ENCODE data around the gene CDT1. TPM values are rescaled to one million over a fixed set of nuclear protein-coding genes. Genes with fewer than 3 reads are reported as not detected.

CDT1 gene
- 1 to 10 TPM in 2 of 4 donors, under 1 TPM in 1, not detected in 1; 0.44 to 1.5 (median 1.4) TPM for total RNA-seq

- peak; percentile 53 to 67 for DNase-seq (ENCODE audit: low spot score in 2 of 2)
- TF ChIP-seq POLR2A (IDR thresholded peaks at IDR 0.05) (peak; percentile 77 to 85), EP300 (IDR thresholded peaks at IDR 0.05) (peak in 1 of 2 donors; percentile 67), CTCF (IDR thresholded peaks at IDR 0.05) (peak in 1 of 5 experiments; percentile 40)
- H3K4me1 ChIP-seq = peaks cover 0 to 30% (median 14%) of the 10 kb centered on the region in 4 donors
- H3K9me3 ChIP-seq = no peaks in the 10 kb centered on the region
- H3K4me3 ChIP-seq = peak within 1 kb of the TSS; percentile 68 to 72 (median 72)
- WGBS, 2 donors = 0 to 1% methylated on average over 26 to 54 of the region's 98 CpGs
- no peaks in the 10 kb centered on the region for H3K27me3 ChIP-seq
- peak within 1 kb of the TSS; percentile 75 to 85 (median 80) for H3K27ac ChIP-seq
- peaks cover 0 to 24% (median 0%) of the 10 kb centered on the region in 3 donors for H3K36me3 ChIP-seq
Observed at GRCh38 chr16:88803264-88803987, at the start of gene CDT1. CDT1 (plus strand) TSS chr16:88803789; CDS start chr16:88803832, 43 bp downstream.

- Histone ChIP-seq H3K27me3 (no peaks in the 10 kb centered on the region), H3K4me3 (no peak overlapping the region), H3K36me3 (peaks cover 0 to 29% (median 0%) of the 10 kb centered on the region in 3 donors), H3K9me3 (peaks cover 0 to 6% (median 0%) of the 10 kb centered on the region in 4 donors), H3K27ac (peak overlapping the region in 1 of 4 donors; percentile 46), H3K4me1 (peaks cover 0 to 24% (median 0%) of the 10 kb centered on the region in 4 donors)
- 72 to 78% methylated on average over 12 to 25 of the region's 28 CpGs for WGBS, 2 donors
- TF ChIP-seq CTCF (IDR thresholded peaks at IDR 0.05) = no peak
- no peak for TF ChIP-seq EP300 (IDR thresholded peaks at IDR 0.05)
- no peak for TF ChIP-seq POLR2A (IDR thresholded peaks at IDR 0.05)
- DNase-seq (ENCODE audit: low spot score in 2 of 2) = no peak
Observed at GRCh38 chr16:88754109-88754911, 49.3 kb upstream of the CDT1 start.

GRCh38 chr16:88754912-88755744, 48.5 kb upstream of the CDT1 start:
- peaks cover 0 to 8% (median 0%) of the 10 kb centered on the region in 4 donors for H3K9me3 ChIP-seq
- H3K27me3 ChIP-seq = no peaks in the 10 kb centered on the region
- H3K27ac ChIP-seq = no peak overlapping the region
- DNase-seq (ENCODE audit: low spot score in 2 of 2) = no peak
- peaks cover 0 to 30% (median 0%) of the 10 kb centered on the region in 3 donors for H3K36me3 ChIP-seq
- H3K4me1 ChIP-seq = peaks cover 0 to 32% (median 2%) of the 10 kb centered on the region in 4 donors
- TF ChIP-seq CTCF (IDR thresholded peaks at IDR 0.05) = peak in 1 of 5 experiments; percentile 13
- TF ChIP-seq EP300 (IDR thresholded peaks at IDR 0.05) = no peak
- 73 to 77% methylated on average over 41 to 42 of the region's 42 CpGs for WGBS, 2 donors
- H3K4me3 ChIP-seq = no peak overlapping the region

- peaks cover 0 to 8% (median 0%) of the 10 kb centered on the region in 4 donors for H3K9me3 ChIP-seq
- no peak for DNase-seq (ENCODE audit: low spot score in 2 of 2)
- H3K4me3 ChIP-seq = no peak overlapping the region
- H3K4me1 ChIP-seq = peaks cover 0 to 40% (median 4%) of the 10 kb centered on the region in 4 donors
- no peaks in the 10 kb centered on the region for H3K27me3 ChIP-seq
- 75 to 89% methylated on average over 16 to 22 of the region's 23 CpGs for WGBS, 2 donors
- no peak overlapping the region for H3K27ac ChIP-seq
- no peak for TF ChIP-seq POLR2A (IDR thresholded peaks at IDR 0.05)
- peak in 1 of 5 experiments; percentile 6 for TF ChIP-seq CTCF (IDR thresholded peaks at IDR 0.05)
- peaks cover 0 to 30% (median 0%) of the 10 kb centered on the region in 3 donors for H3K36me3 ChIP-seq
Observed at GRCh38 chr16:88755745-88756443, 47.7 kb upstream of the CDT1 start.

Measured in tibial nerve (tissue), 4 donors.